Keratinocyte (primary cell): ENCODE data around the gene IGSF8. TPM values are rescaled to one million over a fixed set of nuclear protein-coding genes. Genes with fewer than 3 reads are reported as not detected.

Source experiments
- DNase-seq: peaks from one replicate; pipeline ENCODE4 v3.0.0-alpha.2; 2011; ENCODE audit warnings: low read depth, missing footprints, low spot score
- FAIRE-seq: peaks from 2 replicates; lab custom pipeline; 2011; peaks lifted over from hg19 to GRCh38; lab: Jason Lieb, UNC
- H2AFZ ChIP-seq: 2 replicates; pipeline ENCODE4 v1.6.0; 2012; ENCODE audit warnings: low read length, control low read depth, inconsistent platforms; ENCODE audit not compliant: control insufficient read depth
- H3K27ac ChIP-seq: 2 replicates; pipeline ENCODE4 v1.5.1; 2011; ENCODE audit warnings: low read length; ENCODE audit not compliant: control insufficient read depth, insufficient read depth
- H3K27me3 ChIP-seq: 3 replicates; pipeline ENCODE4 v1.6.0; 2011; ENCODE audit warnings: low read length; ENCODE audit not compliant: control insufficient read depth, insufficient read depth; ENCODE audit errors: extremely low read depth
- H3K36me3 ChIP-seq, 2 experiments: 2 replicates in 1 of 2; 3 replicates in 1 of 2; pipeline ENCODE4 v1.5.1; 2011; ENCODE audit warnings: low read length in 2 of 2, mild to moderate bottlenecking in 1 of 2; ENCODE audit not compliant: control insufficient read depth in 2 of 2, insufficient read depth in 2 of 2; ENCODE audit errors: extremely low read depth in 1 of 2
- H3K4me1 ChIP-seq: 3 replicates; pipeline ENCODE4 v1.5.1; 2011; ENCODE audit warnings: low read length; ENCODE audit not compliant: control insufficient read depth, insufficient read depth; ENCODE audit errors: extremely low read depth
- H3K4me2 ChIP-seq: 3 replicates; pipeline ENCODE4 v1.6.0; 2011; ENCODE audit warnings: low read depth, low read length; ENCODE audit not compliant: control insufficient read depth, insufficient read depth; ENCODE audit errors: extremely low read depth
- H3K4me3 ChIP-seq, 3 experiments: fragments of 200-600 bp in 1 of 3; sonication (generic) in 1 of 3; 2 replicates in 2 of 3; 3 replicates in 1 of 3; pipeline ENCODE4 v1.5.1; 2011 to 2016; ENCODE audit warnings: low read length in 3 of 3, mild to moderate bottlenecking in 3 of 3, control low read depth in 2 of 3, inconsistent platforms in 1 of 3, low read depth in 1 of 3, mixed read lengths in 1 of 3, mixed run types in 1 of 3, moderate library complexity in 1 of 3; ENCODE audit not compliant: control insufficient read depth in 2 of 3, insufficient read depth in 2 of 3; ENCODE audit errors: extremely low read depth in 1 of 3
- H3K79me2 ChIP-seq: 2 replicates; pipeline ENCODE4 v1.6.0; 2012; ENCODE audit warnings: low read length; ENCODE audit not compliant: control insufficient read depth, insufficient read depth
- H3K9ac ChIP-seq: 3 replicates; pipeline ENCODE4 v1.6.0; 2011; ENCODE audit warnings: low read length; ENCODE audit not compliant: control insufficient read depth, insufficient read depth; ENCODE audit errors: extremely low read depth
- H3K9me1 ChIP-seq: 3 replicates; pipeline ENCODE4 v1.6.0; 2011; ENCODE audit warnings: low read length; ENCODE audit not compliant: control insufficient read depth, insufficient read depth; ENCODE audit errors: extremely low read depth
- H3K9me3 ChIP-seq: 2 replicates; pipeline ENCODE4 v1.5.1; 2012; ENCODE audit warnings: low read depth, low read length; ENCODE audit not compliant: control insufficient read depth
- H4K20me1 ChIP-seq: 3 replicates; pipeline ENCODE4 v1.6.0; 2011; ENCODE audit warnings: low read length; ENCODE audit not compliant: control insufficient read depth, insufficient read depth; ENCODE audit errors: extremely low read depth
- CTCF ChIP-seq, 3 experiments: IDR thresholded peaks in 1 of 3; conservative IDR thresholded peaks in 1 of 3; optimal IDR thresholded peaks in 1 of 3; 2 replicates in 2 of 3; 3 replicates in 1 of 3; pipeline versions ENCODE3 to v1.5.1; 2011; ENCODE audit warnings: low read length in 3 of 3, mild to moderate bottlenecking in 3 of 3, moderate library complexity in 2 of 3, control low read depth in 1 of 3, inconsistent platforms in 1 of 3; ENCODE audit not compliant: insufficient read depth in 2 of 3; ENCODE audit errors: extremely low read depth in 1 of 3
- EZH2 ChIP-seq: IDR thresholded peaks from one replicate; pipeline ENCODE4 v1.6.1; 2012; ENCODE audit warnings: inconsistent platforms, mild to moderate bottlenecking, low read length, moderate library complexity
- dilution Hi-C: fragments of 300-500 bp; cut with MboI; formaldehyde crosslinking; loops from one replicate; pipeline ENCODE4 v1.7.0; 2020; ENCODE audit warnings: low sequenced_read_pairs; ENCODE audit not compliant: extremely low pct_ligation_motif_present
- polyA plus RNA-seq, 5 experiments: library from polyadenylated mRNA; depleted of rRNA in 3 of 5; stranded (reverse) in 3 of 5; stranded (forward) in 1 of 5; unstranded in 1 of 5; fragments of >200 nt; gene quantifications; 1 replicate in 1 of 5; 2 replicates in 3 of 5; 3 replicates in 1 of 5; pipeline versions ENCODE4 v1.2.1 to v1.2.3, GENCODE V29; 2011 to 2012; ENCODE audit warnings: missing spikeins in 2 of 5, low read depth in 1 of 5, low replicate concordance in 1 of 5

The IGSF8 gene
- polyA plus RNA-seq, 1 donor (not counting 4 experiments of a cell fraction or from before 2014, with no cell fraction given): 16.5 TPM

GRCh38 chr1:160146107-160146506 is 47.7 kb upstream of the IGSF8 start:
- TF ChIP-seq EZH2 (no peak), CTCF (optimal IDR thresholded peaks at IDR 0.05 in 1 of 3, IDR thresholded peaks at IDR 0.05 in 1 of 3, conservative IDR thresholded peaks at IDR 0.05 in 1 of 3; ENCODE audit: extremely low read depth in 1 of 3, insufficient read depth in 2 of 3, low read length in 3 of 3) (no peak)
- Histone ChIP-seq H3K9me3 (no peaks in the 10 kb centered on the region), H3K36me3 (no peaks in the 10 kb centered on the region), H3K79me2 (no peaks in the 10 kb centered on the region), H3K4me1 (peaks cover 3% of the 10 kb centered on the region), H3K27me3 (no peaks in the 10 kb centered on the region), H3K4me3 (no peak overlapping the region), H4K20me1 (no peaks in the 10 kb centered on the region), H3K9ac (no peak overlapping the region), H3K27ac (no peak overlapping the region), H2AFZ (no peak overlapping the region), H3K9me1 (no peaks in the 10 kb centered on the region), H3K4me2 (no peak overlapping the region)
- dilution Hi-C loops: no loop called here
- no peak for DNase-seq
- FAIRE-seq: no peak

- no peak overlapping the region for H3K9ac ChIP-seq
- H3K27ac ChIP-seq: no peak overlapping the region
- H3K27me3 ChIP-seq: no peaks in the 10 kb centered on the region
- no peaks in the 10 kb centered on the region for H4K20me1 ChIP-seq
- H3K36me3 ChIP-seq: no peaks in the 10 kb centered on the region
- no peaks in the 10 kb centered on the region for H3K9me1 ChIP-seq
- H3K9me3 ChIP-seq: no peaks in the 10 kb centered on the region
- no peak for DNase-seq
- FAIRE-seq: no peak
- TF ChIP-seq CTCF (optimal IDR thresholded peaks at IDR 0.05 in 1 of 3, IDR thresholded peaks at IDR 0.05 in 1 of 3, conservative IDR thresholded peaks at IDR 0.05 in 1 of 3; ENCODE audit: extremely low read depth in 1 of 3, insufficient read depth in 2 of 3, low read length in 3 of 3) (no peak), EZH2 (no peak)
- H3K79me2 ChIP-seq: no peaks in the 10 kb centered on the region
- H3K4me3 ChIP-seq: no peak overlapping the region
- H3K4me1 ChIP-seq: peaks cover 3% of the 10 kb centered on the region
- no peak overlapping the region for H3K4me2 ChIP-seq
- dilution Hi-C loops: no loop called here
- H2AFZ ChIP-seq: no peak overlapping the region
Measured at GRCh38 chr1:160144921-160145320, 46.5 kb upstream of the IGSF8 start.
